Adipose tissue (tissue), 3 donors: Measurements from ENCODE around the gene SPOCK3. TPM values are rescaled to one million over a fixed set of nuclear protein-coding genes. Genes with fewer than 3 reads are reported as not detected.
"Not testable (repeated sequence)": the region's sequence is repeated elsewhere in the genome, so short reads cannot be mapped to it uniquely, and the experiment has no call there.

Experiments
- H3K27ac ChIP-seq: one replicate; pipeline ENCODE4 v1.5.1; 2013; ENCODE audit warnings: low read depth, low read length
- WGBS, 3 donors: extraction: QIAGEN DNeasy Blood & Tissue Kit; methylation state at CpG; one replicate each; pipeline ENCODE4 v1.1.7; 2013; 5-methylcytosine and 5-hydroxymethylcytosine counted together
- polyA plus RNA-seq, 3 donors: library from polyadenylated mRNA; stranded (reverse); fragments of 200-250 nt; gene quantifications; one replicate each; pipeline ENCODE4 v1.2.3, GENCODE V29; 2013
- donor health status: healthy with polysubstance abuse.
- donor health status: Bipolar disorder and iron deficiency.
- donor health status: healthy.

The SPOCK3 gene
- polyA plus RNA-seq = under 1 TPM in 2 of 3 donors, not detected in 1; 0.06 to 0.12 TPM

- 1 to 2% (median 1%) methylated on average over 32 of the region's 32 CpGs for WGBS, 3 donors
These were observed at the start of gene SPOCK3 for GRCh38 chr4:167234316-167234881. Gene SPOCK3 (minus strand): TSS chr4:167234494.

GRCh38 chr4:167282171-167282864 is 48.0 kb upstream of the SPOCK3 start:
- 85 to 88% (median 86%) methylated on average over 1 of the region's 1 CpG for WGBS, 3 donors

More at GRCh38 chr4:167234316-167234881, at the start of gene SPOCK3:
- H3K27ac ChIP-seq = no peak within 1 kb of the TSS

GRCh38 chr4:167281545-167281944 is 47.3 kb upstream of the SPOCK3 start:
- not testable (repeated sequence) for H3K27ac ChIP-seq
- 91 to 95% (median 95%) methylated on average over 13 of the region's 13 CpGs for WGBS, 3 donors

More at GRCh38 chr4:167282171-167282864, 48.0 kb upstream of the SPOCK3 start:
- H3K27ac ChIP-seq = no peak overlapping the region

- WGBS, 3 donors = 64 to 87% (median 67%) methylated on average over 1 of the region's 1 CpG
- no peak overlapping the region for H3K27ac ChIP-seq
These were observed 40.1 kb upstream of the SPOCK3 start for GRCh38 chr4:167274351-167274750.

GRCh38 chr4:167265231-167265630 is 30.9 kb upstream of the SPOCK3 start:
- 71 to 92% (median 85%) methylated on average over 5 of the region's 5 CpGs for WGBS, 3 donors
- no peak overlapping the region for H3K27ac ChIP-seq

- no peak overlapping the region for H3K27ac ChIP-seq
- WGBS, 3 donors = 76 to 84% (median 80%) methylated on average over 4 of the region's 4 CpGs
These were observed 14.0 kb upstream of the SPOCK3 start for GRCh38 chr4:167248271-167248670.

- no peak overlapping the region for H3K27ac ChIP-seq
- 40 to 75% (median 67%) methylated on average over 2 of the region's 2 CpGs for WGBS, 3 donors
These were observed 5.3 kb upstream of the SPOCK3 start for GRCh38 chr4:167239627-167240026.

GRCh38 chr4:167238226-167238625 is 3.9 kb upstream of the SPOCK3 start:
- WGBS, 3 donors = 22 to 77% (median 72%) methylated on average over 1 of the region's 1 CpG

GRCh38 chr4:167233685-167234315 is 494 bp downstream of the SPOCK3 start:
- WGBS, 3 donors = 1% methylated on average over 40 of the region's 40 CpGs
- no peak overlapping the region for H3K27ac ChIP-seq

More at GRCh38 chr4:167238226-167238625, 3.9 kb upstream of the SPOCK3 start:
- no peak overlapping the region for H3K27ac ChIP-seq

- WGBS, 3 donors = 16 to 60% (median 53%) methylated on average over 25 of the region's 25 CpGs
- no peak overlapping the region for H3K27ac ChIP-seq
These were observed 1.2 kb downstream of the SPOCK3 start for GRCh38 chr4:167232805-167233684.

GRCh38 chr4:167230744-167231143 is 3.5 kb downstream of the SPOCK3 start:
- WGBS, 3 donors = 64 to 82% (median 79%) methylated on average over 5 of the region's 5 CpGs
- H3K27ac ChIP-seq = no peak overlapping the region

- 56 to 66% (median 64%) methylated on average over 2 of the region's 2 CpGs for WGBS, 3 donors
These were observed 12.2 kb downstream of the SPOCK3 start for GRCh38 chr4:167222099-167222498.

GRCh38 chr4:167221084-167221483 is 13.2 kb downstream of the SPOCK3 start:
- WGBS, 3 donors = 84 to 96% (median 93%) methylated on average over 4 of the region's 4 CpGs
- H3K27ac ChIP-seq = no peak overlapping the region

More at GRCh38 chr4:167222099-167222498, 12.2 kb downstream of the SPOCK3 start:
- no peak overlapping the region for H3K27ac ChIP-seq

- WGBS, 3 donors = 42 to 63% (median 59%) methylated on average over 3 of the region's 3 CpGs
- no peak overlapping the region for H3K27ac ChIP-seq
These were observed 16.2 kb downstream of the SPOCK3 start for GRCh38 chr4:167218022-167218608.

- 69 to 93% (median 76%) methylated on average over 2 of the region's 2 CpGs for WGBS, 3 donors
- H3K27ac ChIP-seq = no peak overlapping the region
These were observed 17.5 kb downstream of the SPOCK3 start for GRCh38 chr4:167216783-167217182.

- WGBS, 3 donors = 43 to 86% (median 84%) methylated on average over 2 of the region's 2 CpGs
- no peak overlapping the region for H3K27ac ChIP-seq
These were observed 24.1 kb downstream of the SPOCK3 start for GRCh38 chr4:167210166-167210565.

- WGBS, 3 donors = 46 to 76% (median 52%) methylated on average over 1 of the region's 1 CpG
- H3K27ac ChIP-seq = no peak overlapping the region
These were observed 37.8 kb downstream of the SPOCK3 start for GRCh38 chr4:167196344-167197012.

GRCh38 chr4:167190379-167190778 is 43.9 kb downstream of the SPOCK3 start:
- WGBS, 3 donors = 82 to 93% (median 89%) methylated on average over 2 of the region's 2 CpGs
- no peak overlapping the region for H3K27ac ChIP-seq
